Effector CD8-positive, alpha-beta T cell (primary cell): ENCODE measurements around the gene TSEN2.

ENCODE experiments used
- DNase-seq: peaks from one replicate; lab custom pipeline; 2025; lab: John Stamatoyannopoulos, UW

Gene TSEN2

GRCh38 chr3:12553921-12554391, 69.7 kb downstream of the TSEN2 start:
- DNase-seq = no peak

DNA sequence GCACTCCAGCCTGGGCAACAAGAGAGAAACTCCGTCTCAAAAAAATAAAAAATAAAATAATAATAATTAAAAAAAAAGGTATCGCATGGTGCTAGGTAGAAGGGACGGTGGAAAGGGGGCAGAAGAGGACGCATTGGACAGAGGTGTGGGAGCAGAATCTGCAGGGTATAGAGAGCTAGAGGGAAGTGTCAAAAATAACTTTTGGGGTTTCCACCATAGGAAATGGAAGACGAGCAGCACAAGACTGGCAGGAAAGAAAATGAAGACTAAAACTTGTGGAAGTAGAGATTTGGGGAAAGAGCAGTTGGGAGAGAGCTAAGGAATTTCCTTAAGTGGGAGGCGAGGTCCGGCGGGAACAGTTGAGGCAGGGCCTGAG, 72.0 kb downstream of the TSEN2 start:
- DNase-seq = no peak

- peak; percentile 76 for DNase-seq
These were observed 72.6 kb downstream of the TSEN2 start, which contains the start of gene MKRN2 for GRCh38 chr3:12556690-12557472. TSS of gene MKRN2 (plus strand) at chr3:12557087. CDS start at chr3:12557151, 64 bp downstream.

GRCh38 chr3:12557473-12558100, 73.3 kb downstream of the TSEN2 start:
- no peak for DNase-seq

- DNase-seq = no peak
These were observed 74.4 kb downstream of the TSEN2 start for GRCh38 chr3:12558706-12559105.

GRCh38 chr3:12559520-12559919, 75.2 kb downstream of the TSEN2 start:
- DNase-seq = no peak

- DNase-seq = no peak
These were observed 76.4 kb downstream of the TSEN2 start for GRCh38 chr3:12560505-12561190.

- no peak for DNase-seq
These were observed 77.1 kb downstream of the TSEN2 start for GRCh38 chr3:12561397-12561796.

GRCh38 chr3:12562451-12562850, 78.2 kb downstream of the TSEN2 start:
- DNase-seq = no peak

DNA sequence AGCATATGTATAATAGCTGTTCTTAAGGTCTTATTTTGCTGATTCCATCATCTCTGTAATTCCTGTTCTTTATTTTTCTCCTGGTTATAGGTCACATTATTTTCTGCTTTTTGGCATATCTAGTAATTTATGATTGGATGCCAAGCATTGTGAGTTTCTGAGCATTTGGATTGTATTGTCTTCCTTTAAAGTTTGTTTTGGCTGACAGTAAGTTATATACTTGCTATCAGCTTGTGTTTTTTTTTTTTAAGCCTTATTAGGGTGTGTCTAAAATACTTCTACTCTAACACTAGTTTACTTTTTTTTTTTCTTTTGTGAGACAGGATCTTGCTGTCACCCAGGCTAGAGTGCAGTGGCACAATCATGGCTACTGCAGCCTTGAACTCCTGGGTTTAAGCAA, 82.7 kb downstream of the TSEN2 start:
- DNase-seq = no peak

DNA sequence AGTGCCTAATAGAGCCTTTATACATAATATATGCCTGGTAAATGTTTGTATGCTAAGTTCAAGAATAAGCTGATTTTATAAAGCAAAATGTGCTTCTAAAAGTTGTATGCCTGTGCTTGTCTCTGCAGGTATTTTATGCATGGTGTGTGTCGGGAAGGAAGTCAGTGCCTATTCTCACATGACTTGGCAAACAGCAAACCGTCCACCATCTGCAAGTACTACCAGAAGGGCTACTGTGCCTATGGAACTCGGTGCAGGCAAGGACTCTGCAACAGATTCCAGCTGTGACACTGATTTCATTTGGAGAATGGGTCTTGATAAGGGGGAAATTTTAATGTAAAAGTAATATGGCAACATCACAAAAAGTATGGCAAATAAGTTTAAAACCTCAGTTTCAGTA, 84.5 kb downstream of the TSEN2 start:
- DNase-seq = no peak

GRCh38 chr3:12569836-12570235, 85.6 kb downstream of the TSEN2 start:
- no peak for DNase-seq

GRCh38 chr3:12571986-12572385, 87.7 kb downstream of the TSEN2 start:
- no peak for DNase-seq

- DNase-seq = no peak
These were observed 89.9 kb downstream of the TSEN2 start for GRCh38 chr3:12574131-12574530.

DNA sequence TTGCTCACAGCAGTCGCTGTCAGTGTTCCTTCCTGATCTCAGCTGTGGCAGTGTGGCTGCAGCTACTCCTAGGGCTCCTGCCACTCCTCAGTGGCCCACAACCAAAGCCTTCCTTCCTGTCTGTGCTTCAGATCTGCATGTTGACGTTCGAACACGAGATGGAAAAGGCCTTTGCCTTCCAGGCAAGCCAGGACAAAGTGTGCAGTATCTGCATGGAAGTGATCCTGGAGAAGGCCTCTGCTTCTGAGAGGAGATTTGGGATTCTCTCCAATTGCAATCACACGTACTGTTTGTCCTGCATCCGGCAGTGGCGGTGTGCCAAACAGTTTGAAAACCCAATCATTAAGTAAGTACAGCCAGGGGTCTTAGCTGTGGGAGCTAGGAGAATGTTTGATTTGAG, 90.4 kb downstream of the TSEN2 start:
- no peak for DNase-seq

DNA sequence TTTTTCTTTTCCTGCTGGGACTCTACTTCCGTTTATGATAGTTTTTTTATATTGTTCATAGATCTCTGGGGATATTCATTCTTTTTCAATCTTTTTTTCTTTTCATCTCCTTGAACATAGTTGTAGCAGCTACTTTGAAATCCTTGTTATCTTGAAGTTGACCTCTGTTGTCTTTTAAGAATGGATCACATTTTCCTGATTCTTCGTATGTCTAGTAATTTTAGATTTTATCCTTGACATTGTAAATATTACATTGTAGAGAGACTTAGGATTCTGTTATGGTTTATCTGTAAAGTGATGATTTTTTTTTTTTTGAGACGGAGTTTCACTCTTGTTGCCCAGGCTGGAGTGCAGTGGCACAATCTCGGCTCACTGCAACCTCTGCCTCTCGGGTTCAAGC, 93.1 kb downstream of the TSEN2 start:
- DNase-seq = no peak

- no peak for DNase-seq
These were observed 94.5 kb downstream of the TSEN2 start for GRCh38 chr3:12578742-12579141.

DNA sequence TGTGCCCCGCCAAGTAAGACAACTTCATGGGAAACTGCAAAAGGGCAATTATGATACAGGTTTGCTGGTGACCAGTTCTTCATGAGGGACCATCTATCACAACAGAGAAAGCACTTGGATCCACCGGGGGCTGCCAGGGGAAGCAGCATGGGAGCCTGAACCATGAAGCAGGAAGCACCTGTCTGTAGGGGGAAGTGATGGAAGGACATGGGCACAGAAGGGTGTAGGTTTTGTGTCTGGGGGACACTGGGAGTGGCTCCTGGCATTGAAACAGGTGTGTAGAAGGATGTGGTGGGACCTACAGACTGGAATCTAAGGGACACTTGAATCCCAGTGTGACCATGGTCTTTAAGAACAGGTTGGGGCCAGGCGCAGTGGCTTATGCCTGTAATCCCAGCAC, 95.2 kb downstream of the TSEN2 start:
- no peak for DNase-seq

- DNase-seq = no peak
These were observed 95.6 kb downstream of the TSEN2 start for GRCh38 chr3:12579905-12580304.

DNA sequence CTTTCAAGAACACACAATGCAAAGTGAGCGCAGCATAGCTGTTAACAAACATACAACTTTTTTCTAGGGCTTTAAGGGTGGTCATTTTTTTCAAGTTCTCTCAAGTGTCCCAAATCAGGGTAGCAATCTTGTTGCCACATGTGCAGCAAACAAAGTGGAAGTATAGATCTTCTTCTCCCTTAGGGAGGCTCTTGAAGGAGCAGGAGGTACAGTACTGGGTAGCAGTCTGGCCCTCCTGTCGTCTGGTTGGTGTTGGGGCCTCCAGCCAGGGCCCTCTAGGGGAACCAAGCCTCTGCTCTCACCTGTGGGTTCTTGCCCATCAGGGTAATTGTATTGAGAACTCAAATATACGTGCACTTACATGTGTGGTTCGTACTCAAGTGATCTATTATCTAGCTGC, 98.5 kb downstream of the TSEN2 start:
- DNase-seq = no peak
